Heart left ventricle (tissue), 16 donors: ENCODE results near the gene GJA4. TPM values are rescaled to one million over a fixed set of nuclear protein-coding genes. Genes with fewer than 3 reads are reported as not detected.

Experiments used
- ATAC-seq, 4 donors: fragments of 200-7000 bp; cut with Tn5 transposase; one replicate each; pipeline ENCODE4 v1.9.1; 2020 to 2022; ENCODE audit warnings: moderate library complexity in 4 of 4, mild to moderate bottlenecking in 3 of 4, moderate number of reproducible peaks in 1 of 4
- DNase-seq, 5 donors: peaks; one replicate each; pipeline ENCODE4 v3.0.0-alpha.2; 2020
- H3K27ac ChIP-seq, 12 donors: fragments of 200-600 bp; sonication (generic) in 4 of 12; one replicate each; pipeline versions ENCODE4 v1.5.0 to v1.8.0; 2016 to 2022; ENCODE audit warnings: mild to moderate bottlenecking in 2 of 12
- H3K27me3 ChIP-seq, 9 donors: fragments of 200-600 bp; sonication (generic) in 2 of 9; one replicate each; pipeline versions ENCODE4 v1.5.1 to v1.8.0; 2016 to 2022; ENCODE audit warnings: mild to moderate bottlenecking in 3 of 9
- H3K36me3 ChIP-seq, 9 donors: fragments of 200-600 bp; sonication (generic) in 2 of 9; one replicate each; pipeline versions ENCODE4 v1.5.0 to v1.8.0; 2018 to 2022; ENCODE audit warnings: mild to moderate bottlenecking in 2 of 9
- H3K4me1 ChIP-seq, 12 donors: fragments of 200-600 bp; sonication (generic) in 4 of 12; one replicate each; pipeline versions ENCODE4 v1.5.0 to v1.8.0; 2016 to 2022; ENCODE audit warnings: mild to moderate bottlenecking in 3 of 12
- H3K4me3 ChIP-seq, 12 donors: fragments of 200-600 bp; sonication (generic) in 4 of 12; one replicate each; pipeline versions ENCODE4 v1.5.0 to v1.8.0; 2017 to 2022; ENCODE audit warnings: mild to moderate bottlenecking in 9 of 12, moderate library complexity in 4 of 12
- H3K9me3 ChIP-seq, 12 donors: fragments of 200-600 bp; sonication (generic) in 4 of 12; one replicate each; pipeline versions ENCODE4 v1.5.0 to v1.8.0; 2016 to 2022; ENCODE audit warnings: mild to moderate bottlenecking in 1 of 12
- POLR2A ChIP-seq, 2 donors: fragments of 450-650 bp; IDR thresholded peaks; one replicate each; pipeline ENCODE4 v1.6.1; 2017; ENCODE audit warnings: antibody characterized with exemption in 2 of 2, mild to moderate bottlenecking in 2 of 2, moderate library complexity in 2 of 2
- WGBS, 4 donors: extraction: QIAGEN DNeasy Blood & Tissue Kit in 2 of 4; methylation state at CpG; one replicate each; pipeline versions ENCODE4 v1.1.5 to v1.1.7; 2013 to 2018; 5-methylcytosine and 5-hydroxymethylcytosine counted together
- intact Hi-C, 10 donors: fragments of 100-400 bp; cut with DNase I; formaldehyde crosslinking; loops; one replicate each; pipeline versions ENCODE4 v1.11.1 to v1.14.2; 2022
- polyA plus RNA-seq, 2 donors: library from polyadenylated mRNA; stranded (reverse); fragments of 200-250 nt; gene quantifications; one replicate each; pipeline ENCODE4 v1.2.3, GENCODE V29; 2013
- total RNA-seq, 9 donors: library from RNA; depleted of rRNA in 2 of 9; stranded (reverse); fragments of >200 nt in 2 of 9; fragmentation: NEBNext Ultra II Directional in 3 of 9; extraction: Animal tissue kit (Norgen Biotek cat#: 25700) in 3 of 9; gene quantifications; one replicate each; pipeline versions ENCODE4 v1.1.0 to v1.2.4, GENCODE V29; 2016 to 2023
- TF ChIP-seq, protein P1 (sequence below), 12 donors: fragments of 200-600 bp; sonication (generic) in 4 of 12; IDR thresholded peaks; one replicate each; pipeline versions ENCODE4 v1.5.0 to v1.8.0; 2018 to 2022; ENCODE audit warnings: antibody characterized with exemption in 12 of 12, mild to moderate bottlenecking in 5 of 12
- donor health status: ischemic (EF 13 %, LVEDD 7.1; RV severe dilation, severe dysfunction).
- donor health status: healthy with polysubstance abuse.
- donor health status: DM: no; HTN: yes; CAD: no.
- donor health status: DM: no; HTN: no; CAD: no.
- donor health status: ischemic (EF 25% LVEDD 6.9; RV normal size, moderate dysfunction).
- donor health status: ischemic (EF 25% LVEDD 5.7; RV mildly dilated, moderate dysfunction).
- donor health status: healthy.
- donor health status: DM: yes; HTN: yes; CAD: no.
- donor health status: ischemic (EF 35%, LVEDD 5.7; RV mildly dilated, moderate dysfunction).
- donor health status: nonischemic (EF 11% LVEDD 7.7; RV severe dilation, severe dysfunction).
- donor health status: DM: yes; HTN: yes; CAD: no.
- donor health status: PGD.
- donor health status: ischemic (EF 29% LVEDD 5.4; RV normal size, mild dysfunction).
- donor health status: nonischemic (EF 23%, LVEDD 6.1; RV moderate dilation, normal function).

GJA4 gene
- total and polyA plus RNA-seq, 11 donors = 14.2 to 78.0 (median 23.0) TPM

DNA sequence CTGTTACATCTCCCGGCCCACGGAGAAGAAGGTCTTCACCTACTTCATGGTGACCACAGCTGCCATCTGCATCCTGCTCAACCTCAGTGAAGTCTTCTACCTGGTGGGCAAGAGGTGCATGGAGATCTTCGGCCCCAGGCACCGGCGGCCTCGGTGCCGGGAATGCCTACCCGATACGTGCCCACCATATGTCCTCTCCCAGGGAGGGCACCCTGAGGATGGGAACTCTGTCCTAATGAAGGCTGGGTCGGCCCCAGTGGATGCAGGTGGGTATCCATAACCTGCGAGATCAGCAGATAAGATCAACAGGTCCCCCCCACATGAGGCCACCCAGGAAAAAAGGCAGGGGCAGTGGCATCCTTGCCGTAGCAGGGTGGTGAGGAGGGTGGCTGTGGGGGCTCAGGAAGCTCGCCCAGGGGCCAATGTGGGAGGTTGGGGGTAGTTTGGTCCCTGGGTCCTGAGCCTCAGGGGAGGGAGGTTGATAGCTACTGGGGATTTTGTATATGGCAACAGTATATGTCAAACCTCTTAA, 31.0 kb upstream of the GJA4 start:
- Histone ChIP-seq H3K4me3 (no peak overlapping the region), H3K27me3 (peaks cover 0 to 6% (median 0%) of the 10 kb centered on the region in 9 donors), H3K9me3 (no peaks in the 10 kb centered on the region), H3K36me3 (no peaks in the 10 kb centered on the region), H3K27ac (no peak overlapping the region), H3K4me1 (no peaks in the 10 kb centered on the region)
- intact Hi-C loops = no loop called here
- 84 to 89% (median 87%) methylated on average over 13 of the region's 13 CpGs for WGBS, 4 donors
- ATAC-seq (no peak), DNase-seq (no peak)
- no peak for TF ChIP-seq POLR2A (IDR thresholded peaks at IDR 0.05)
- TF ChIP-seq, protein P1, sequence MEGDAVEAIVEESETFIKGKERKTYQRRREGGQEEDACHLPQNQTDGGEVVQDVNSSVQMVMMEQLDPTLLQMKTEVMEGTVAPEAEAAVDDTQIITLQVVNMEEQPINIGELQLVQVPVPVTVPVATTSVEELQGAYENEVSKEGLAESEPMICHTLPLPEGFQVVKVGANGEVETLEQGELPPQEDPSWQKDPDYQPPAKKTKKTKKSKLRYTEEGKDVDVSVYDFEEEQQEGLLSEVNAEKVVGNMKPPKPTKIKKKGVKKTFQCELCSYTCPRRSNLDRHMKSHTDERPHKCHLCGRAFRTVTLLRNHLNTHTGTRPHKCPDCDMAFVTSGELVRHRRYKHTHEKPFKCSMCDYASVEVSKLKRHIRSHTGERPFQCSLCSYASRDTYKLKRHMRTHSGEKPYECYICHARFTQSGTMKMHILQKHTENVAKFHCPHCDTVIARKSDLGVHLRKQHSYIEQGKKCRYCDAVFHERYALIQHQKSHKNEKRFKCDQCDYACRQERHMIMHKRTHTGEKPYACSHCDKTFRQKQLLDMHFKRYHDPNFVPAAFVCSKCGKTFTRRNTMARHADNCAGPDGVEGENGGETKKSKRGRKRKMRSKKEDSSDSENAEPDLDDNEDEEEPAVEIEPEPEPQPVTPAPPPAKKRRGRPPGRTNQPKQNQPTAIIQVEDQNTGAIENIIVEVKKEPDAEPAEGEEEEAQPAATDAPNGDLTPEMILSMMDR (IDR thresholded peaks at IDR 0.05) = no peak

DNA sequence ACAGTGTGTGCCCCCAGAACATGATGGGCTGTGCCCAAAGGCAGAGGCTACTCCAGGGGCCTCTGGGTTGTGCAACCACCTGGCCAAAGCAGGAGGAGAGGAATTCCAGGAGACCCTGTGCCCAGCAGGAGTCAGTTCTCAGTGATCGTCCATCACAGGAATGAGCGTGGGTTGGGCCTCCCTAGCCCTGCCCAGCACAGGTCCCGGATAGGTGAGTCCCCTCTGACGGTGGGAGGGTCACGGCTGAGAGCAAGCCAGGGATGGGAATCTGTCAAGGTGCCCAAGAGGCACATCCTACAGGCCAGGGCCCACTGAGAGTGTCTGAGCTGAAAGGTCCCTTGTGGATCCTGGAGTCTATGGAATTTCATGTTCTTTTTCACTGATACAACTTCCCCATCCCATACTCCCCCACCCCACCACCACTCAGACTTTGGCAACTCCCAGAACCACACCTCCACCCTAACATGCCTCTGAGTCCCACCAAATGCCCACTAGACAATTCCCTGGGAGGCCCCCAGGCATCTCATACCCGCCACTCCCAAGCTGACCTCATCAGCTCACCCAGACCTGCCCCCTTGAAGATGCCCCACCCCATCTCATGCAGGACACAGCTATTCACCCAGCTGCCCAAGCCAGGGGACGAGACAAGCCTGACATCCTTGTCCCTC, 30.2 kb upstream of the GJA4 start:
- ATAC-seq (no peak), DNase-seq (no peak)
- Histone ChIP-seq H3K4me3 (no peak overlapping the region), H3K36me3 (no peaks in the 10 kb centered on the region), H3K4me1 (no peaks in the 10 kb centered on the region), H3K27ac (no peak overlapping the region), H3K9me3 (no peaks in the 10 kb centered on the region), H3K27me3 (peaks cover 0 to 7% (median under 1%) of the 10 kb centered on the region in 9 donors)
- TF ChIP-seq POLR2A (IDR thresholded peaks at IDR 0.05) = no peak
- TF ChIP-seq, protein P1 (IDR thresholded peaks at IDR 0.05) = no peak
- WGBS, 4 donors = 56 to 82% (median 72%) methylated on average over 6 to 7 of the region's 7 CpGs
- intact Hi-C loops = no loop called here

DNA sequence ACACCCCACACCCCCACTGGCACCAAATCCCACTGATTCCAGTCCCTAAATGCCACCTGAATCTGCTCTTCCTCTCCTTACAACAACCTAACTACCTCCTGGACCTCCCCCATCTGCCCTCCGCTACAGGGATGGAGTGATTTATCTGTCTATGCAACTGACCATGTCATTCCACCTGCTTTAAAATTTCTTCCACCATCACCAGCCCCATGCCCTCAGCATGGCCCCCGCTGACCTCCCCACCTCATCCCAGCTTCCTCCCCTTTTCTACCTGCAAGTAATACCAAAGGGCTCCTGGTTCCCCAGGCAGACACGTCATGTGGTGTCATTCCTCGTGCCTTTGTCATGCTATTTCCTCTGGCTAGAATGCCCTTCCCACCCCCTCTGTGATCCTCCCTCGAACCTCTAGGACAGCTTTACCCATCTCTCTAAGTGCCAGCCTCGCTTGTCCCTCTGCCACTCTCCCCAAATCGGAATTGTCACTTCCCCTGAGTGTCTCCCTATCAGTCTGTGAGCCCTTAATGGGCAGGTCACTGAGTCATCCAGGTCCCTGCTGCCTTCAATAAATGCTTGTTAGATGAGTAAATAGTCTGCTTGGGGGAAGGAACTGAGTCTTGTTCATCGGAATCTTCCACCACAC, 29.5 kb upstream of the GJA4 start:
- Histone ChIP-seq H3K27ac (no peak overlapping the region), H3K27me3 (peaks cover 0 to 12% (median 3%) of the 10 kb centered on the region in 9 donors), H3K36me3 (no peaks in the 10 kb centered on the region), H3K4me3 (no peak overlapping the region), H3K4me1 (no peaks in the 10 kb centered on the region), H3K9me3 (no peaks in the 10 kb centered on the region)
- no peak for ATAC-seq
- intact Hi-C loops = no loop called here
- no peak for DNase-seq
- 47 to 55% (median 53%) methylated on average over 8 of the region's 8 CpGs for WGBS, 4 donors
- TF ChIP-seq, protein P1 (IDR thresholded peaks at IDR 0.05) = no peak
- no peak for TF ChIP-seq POLR2A (IDR thresholded peaks at IDR 0.05)

DNA sequence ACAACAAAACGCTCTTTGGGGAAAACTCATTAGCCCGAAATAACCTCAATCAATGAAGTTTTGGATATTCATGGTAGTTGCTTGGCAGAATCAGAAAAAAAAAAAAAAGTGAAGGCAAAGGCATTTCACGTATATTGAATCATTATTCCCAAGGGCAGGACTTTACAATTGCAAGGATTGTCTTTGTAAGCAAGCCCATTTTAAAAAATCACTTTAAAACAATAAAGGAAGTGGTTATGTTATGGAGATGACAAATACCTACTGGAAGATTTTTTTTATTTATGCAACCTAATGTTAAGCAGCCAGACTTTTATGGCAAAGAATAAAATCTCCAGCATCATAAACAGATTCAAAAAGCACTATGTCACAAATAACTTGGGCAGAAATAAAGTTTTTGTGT, 23.9 kb upstream of the GJA4 start:
- Histone ChIP-seq H3K27ac (no peak overlapping the region), H3K36me3 (no peaks in the 10 kb centered on the region), H3K27me3 (peaks cover 0 to 9% (median 0%) of the 10 kb centered on the region in 9 donors), H3K9me3 (no peaks in the 10 kb centered on the region), H3K4me3 (no peak overlapping the region), H3K4me1 (no peaks in the 10 kb centered on the region)
- DNase-seq (no peak), ATAC-seq (no peak)
- WGBS, 4 donors = 75 to 82% (median 76%) methylated on average over 3 of the region's 3 CpGs
- intact Hi-C loops = no loop called here
- TF ChIP-seq, protein P1 (IDR thresholded peaks at IDR 0.05) = no peak
- no peak for TF ChIP-seq POLR2A (IDR thresholded peaks at IDR 0.05)
